Gastrocnemius medialis (tissue), 4 donors: ENCODE results near the gene ZBTB37.

Experiments
- CTCF ChIP-seq, 5 experiments: fragments of 450-650 bp in 3 of 5; fragments of 200-600 bp in 2 of 5; sonication (generic) in 2 of 5; IDR thresholded peaks in 4 of 5; conservative IDR thresholded peaks in 1 of 5; 1 replicate in 4 of 5; 2 replicates in 1 of 5; pipeline ENCODE4 v1.5.1; 2016 to 2019; ENCODE audit warnings: antibody characterized with exemption in 5 of 5, mild to moderate bottlenecking in 3 of 5, moderate library complexity in 3 of 5
- POLR2A ChIP-seq, 2 donors: fragments of 450-650 bp; IDR thresholded peaks; one replicate each; pipeline ENCODE4 v1.6.1; 2017; ENCODE audit warnings: antibody characterized with exemption in 2 of 2, mild to moderate bottlenecking in 2 of 2, moderate library complexity in 2 of 2

- TF ChIP-seq POLR2A (IDR thresholded peaks at IDR 0.05), result no peak
- TF ChIP-seq CTCF (IDR thresholded peaks at IDR 0.05 in 4 of 5, conservative IDR thresholded peaks at IDR 0.05 in 1 of 5), result no peak
Measured at GRCh38 chr1:173832748-173833147, 35.4 kb upstream of the ZBTB37 start.
